GM21723 (cell line): ENCODE results near the gene LRFN2.

Experiments used
- ATAC-seq: cut with Tn5 transposase; IDR thresholded peaks from one replicate; pipeline ENCODE4 v1.9.1; 2021; ENCODE audit warnings: mild to moderate bottlenecking, moderate library complexity; ENCODE audit not compliant: unreplicated experiment

Gene LRFN2

DNA sequence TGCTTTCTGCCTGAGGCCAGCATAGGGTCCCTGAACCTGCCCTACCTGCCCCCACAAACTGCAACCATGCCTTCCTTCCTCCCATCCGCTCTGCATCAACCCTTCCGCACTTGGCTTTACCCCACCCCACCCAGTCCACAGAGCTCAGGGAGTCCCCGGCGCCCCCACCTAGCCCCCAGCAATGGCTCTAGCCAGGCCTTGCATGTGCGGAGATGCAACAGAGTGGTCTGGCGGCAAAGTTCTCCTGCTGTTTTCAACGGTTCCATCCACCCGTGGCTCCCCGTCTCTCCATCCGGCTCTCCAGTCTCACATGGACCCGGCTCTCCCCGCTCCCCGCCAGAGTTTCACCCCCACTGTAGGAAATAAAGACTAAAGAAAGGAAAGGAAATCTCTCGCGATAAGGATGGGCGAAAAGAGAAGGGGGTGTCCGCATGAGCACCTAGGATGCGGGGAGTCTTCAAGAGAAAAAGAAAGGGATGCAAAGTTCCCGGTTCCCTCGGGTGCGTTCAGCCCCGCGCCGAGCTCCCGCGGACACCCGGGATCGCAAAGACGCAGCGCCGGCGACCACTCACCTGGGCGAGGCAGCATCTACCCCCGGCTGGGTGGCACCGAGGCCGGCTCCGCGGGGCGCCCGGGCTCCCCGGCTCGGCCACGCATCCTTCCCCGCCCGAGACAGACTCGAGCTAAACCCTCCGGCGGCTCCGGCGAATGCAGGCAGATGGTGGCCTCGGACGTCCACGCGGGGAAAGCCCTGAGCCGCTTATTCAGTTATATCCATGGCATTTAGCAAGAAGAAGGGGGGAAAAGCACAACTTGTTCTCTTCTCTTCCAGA is 579 bp downstream of the LRFN2 start:
- no peak for ATAC-seq

DNA sequence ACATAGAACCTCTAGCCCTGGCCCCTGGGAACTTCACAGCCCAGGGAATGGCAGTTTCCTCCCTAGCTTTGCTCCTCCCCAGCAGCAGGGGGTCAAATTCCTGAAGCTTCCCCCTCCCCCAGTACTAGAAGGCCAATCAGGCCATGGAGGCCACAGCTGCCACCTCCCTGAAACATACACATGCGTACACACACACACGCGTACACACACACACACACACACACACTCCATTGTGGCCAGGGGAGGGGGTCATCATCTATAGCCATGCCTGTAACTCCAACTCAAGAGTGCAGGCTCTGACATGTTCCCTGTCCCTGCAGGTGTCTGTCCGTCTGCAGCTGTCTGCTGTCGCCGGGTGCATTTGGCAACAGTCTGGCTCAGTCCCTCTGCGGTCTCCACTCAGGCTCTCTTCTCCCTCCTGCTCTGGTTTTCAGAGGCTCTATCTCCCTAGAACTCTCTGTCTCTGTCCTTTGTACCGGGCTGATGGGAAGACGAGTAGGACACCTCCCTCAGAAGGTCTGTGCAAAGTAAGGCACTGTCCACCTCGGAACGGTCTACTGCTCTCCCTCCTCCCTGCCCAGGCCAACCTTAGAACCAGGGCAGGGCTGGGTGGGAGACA is 1.4 kb downstream of the LRFN2 start:
- no peak for ATAC-seq

DNA sequence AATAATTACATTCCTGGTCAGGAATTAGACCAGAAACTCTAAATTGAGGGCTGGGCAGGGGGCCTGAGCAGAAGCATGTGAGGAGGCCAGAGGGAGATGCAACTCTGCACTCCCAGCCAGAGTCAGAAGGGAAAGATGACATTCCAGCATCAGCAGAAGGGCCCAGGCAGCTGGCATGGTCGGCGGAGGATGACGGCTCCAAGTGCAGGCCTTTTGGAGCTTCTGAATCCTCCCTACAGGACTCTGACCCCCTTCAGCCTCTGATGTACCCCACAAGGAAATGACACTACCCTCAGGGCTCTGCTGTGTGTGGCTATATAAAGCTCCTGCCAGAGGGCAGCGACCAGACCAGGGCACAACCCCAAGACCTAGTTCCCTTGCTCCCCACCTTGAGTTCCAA is 1.9 kb downstream of the LRFN2 start:
- no peak for ATAC-seq

DNA sequence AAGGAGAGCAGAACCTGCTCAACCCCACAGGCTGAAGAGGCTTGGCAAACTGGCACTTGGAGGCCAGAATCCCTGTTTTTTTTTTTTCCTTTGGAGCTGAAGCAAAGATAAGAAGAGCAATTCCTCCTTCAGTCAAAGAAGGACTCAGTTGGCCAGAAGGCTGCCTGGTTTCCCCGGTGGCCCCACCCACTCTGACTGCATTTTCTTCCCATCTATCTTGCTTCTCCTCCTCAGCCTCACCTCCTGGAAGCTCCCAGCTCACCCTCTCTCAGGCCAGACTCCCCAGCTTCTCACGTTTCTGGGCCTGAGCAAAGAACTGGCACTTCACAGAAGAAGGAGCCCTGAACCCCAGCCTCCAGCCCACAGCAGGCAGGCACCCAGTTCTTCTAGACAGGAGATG is 2.4 kb downstream of the LRFN2 start:
- ATAC-seq = no peak

DNA sequence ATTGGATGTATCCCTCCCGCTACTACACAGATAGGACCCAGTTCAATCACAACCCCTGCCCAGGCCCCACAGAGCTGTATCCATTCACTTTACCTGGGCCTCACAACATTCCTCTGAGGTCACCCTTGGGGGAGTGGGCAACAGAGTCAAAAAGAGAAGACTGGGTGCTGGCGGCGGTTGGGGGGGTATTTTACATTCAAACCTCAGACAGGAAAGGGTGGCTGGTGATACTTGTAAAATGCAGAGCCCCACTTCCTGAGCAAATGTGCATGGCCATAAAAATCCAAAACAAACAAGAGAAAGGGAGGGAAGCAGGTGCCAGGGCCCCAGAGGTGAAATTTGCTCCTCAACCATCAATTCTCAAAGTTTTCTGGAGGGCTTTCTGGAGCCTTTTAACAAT is 3.5 kb downstream of the LRFN2 start:
- no peak for ATAC-seq

DNA sequence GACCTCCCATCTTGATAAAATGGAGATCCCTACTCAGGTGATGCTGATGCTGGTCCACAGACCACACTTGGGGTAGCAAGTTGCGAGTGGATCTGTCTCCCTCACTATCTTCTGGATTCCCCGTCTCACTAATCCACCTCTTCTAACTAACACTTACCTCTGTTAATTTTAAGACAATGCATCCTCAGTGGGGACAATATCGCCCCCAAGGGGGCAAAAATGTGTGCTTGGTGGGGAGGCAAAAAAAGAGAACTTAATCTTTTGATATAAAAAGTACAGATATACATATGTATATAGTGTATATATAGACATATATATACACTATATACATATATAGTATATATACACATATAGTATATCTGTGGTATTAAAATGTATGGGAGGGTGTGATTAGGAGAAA is 4.3 kb downstream of the LRFN2 start:
- no peak for ATAC-seq

DNA sequence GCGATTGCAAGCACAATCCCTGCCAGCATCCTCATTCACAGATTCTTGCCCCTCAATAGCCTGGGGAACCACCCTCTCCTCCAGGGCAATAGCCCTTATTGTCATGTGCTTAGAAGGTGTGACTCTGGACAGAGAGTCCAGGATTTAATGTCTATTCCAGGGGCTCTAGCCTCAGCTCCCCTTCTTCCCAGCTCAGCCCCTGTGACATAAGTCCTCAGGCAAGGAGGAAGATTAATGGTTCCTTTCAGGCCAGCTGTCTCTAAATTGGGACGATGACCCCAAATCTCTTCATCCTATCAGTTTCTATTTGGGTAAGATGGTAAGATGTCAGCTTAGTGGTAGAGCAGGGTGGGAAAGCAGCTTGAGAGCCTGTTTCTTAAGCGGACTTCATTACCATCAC is 8.1 kb downstream of the LRFN2 start:
- no peak for ATAC-seq

DNA sequence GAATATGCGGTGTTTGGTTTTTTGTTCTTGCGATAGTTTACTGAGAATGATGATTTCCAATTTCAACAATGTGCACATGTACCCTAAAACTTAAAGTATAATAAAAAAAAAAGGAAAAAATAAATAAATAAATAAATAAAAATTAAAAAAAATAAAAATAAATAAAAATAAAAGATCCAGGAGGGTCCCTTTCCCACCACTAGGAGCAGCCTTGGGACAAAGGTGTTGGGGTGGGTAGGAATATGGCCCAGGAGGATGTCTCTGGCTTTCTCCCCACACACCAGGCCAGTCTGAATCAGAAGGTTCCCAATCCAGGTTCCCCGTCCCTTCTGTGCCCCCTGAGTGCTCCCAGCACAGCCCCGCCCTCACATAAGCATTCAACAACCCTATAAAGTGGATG is 9.5 kb downstream of the LRFN2 start:
- ATAC-seq = no peak

DNA sequence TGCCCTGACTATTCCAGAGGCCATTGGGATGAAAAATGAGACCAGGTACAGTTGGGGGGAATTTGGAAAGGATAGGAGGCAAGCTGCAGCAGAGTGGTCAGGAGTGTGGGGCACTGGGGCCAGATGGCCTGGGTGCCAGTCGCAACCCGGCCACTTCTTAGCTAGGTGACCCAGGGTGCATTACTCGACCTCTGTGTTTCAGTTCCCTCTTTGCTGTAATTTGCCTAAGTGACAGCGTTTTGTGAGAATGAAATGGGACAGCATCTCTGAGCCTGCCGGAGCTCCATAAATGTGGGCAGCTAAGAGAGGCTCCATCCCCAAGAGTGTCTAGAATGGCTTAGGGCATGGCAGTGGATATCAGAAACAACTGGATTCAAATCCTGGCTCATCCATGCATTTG is 13.9 kb downstream of the LRFN2 start:
- no peak for ATAC-seq

DNA sequence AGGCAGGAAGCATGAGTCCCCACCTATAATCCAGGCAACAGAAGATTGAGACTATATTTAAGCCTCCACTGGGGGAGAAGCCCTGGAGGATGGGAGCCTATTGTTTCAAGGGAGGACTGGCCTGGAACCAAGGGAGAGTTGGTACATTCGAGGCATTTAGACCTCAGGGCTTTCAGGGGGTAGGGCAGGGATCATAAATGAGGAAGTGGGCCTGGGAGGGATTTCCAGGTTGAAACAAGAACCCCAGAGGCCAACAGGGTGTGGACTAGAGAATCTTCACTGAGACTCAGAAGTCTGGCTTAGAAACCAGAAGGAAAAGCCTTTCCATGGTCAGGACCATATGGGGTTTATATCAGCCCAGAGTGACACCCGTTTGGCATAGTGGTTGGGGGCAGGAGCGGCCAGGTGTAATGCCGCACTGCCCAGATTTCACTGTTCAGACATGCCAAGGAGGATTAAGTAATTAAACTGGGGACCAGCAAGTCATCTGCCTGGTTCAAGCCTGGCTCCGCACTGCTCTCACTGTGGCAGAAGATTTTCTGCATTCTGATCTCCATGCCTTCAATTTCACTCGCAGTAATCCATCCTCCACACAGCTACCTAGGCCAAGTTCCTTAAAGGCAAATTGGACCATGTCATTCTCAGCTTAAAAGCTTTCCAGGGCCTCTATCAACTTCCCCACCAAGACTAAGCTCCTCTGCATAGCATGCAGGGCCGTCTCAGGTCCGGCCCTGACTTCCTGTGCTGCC is 17.8 kb downstream of the LRFN2 start:
- no peak for ATAC-seq

DNA sequence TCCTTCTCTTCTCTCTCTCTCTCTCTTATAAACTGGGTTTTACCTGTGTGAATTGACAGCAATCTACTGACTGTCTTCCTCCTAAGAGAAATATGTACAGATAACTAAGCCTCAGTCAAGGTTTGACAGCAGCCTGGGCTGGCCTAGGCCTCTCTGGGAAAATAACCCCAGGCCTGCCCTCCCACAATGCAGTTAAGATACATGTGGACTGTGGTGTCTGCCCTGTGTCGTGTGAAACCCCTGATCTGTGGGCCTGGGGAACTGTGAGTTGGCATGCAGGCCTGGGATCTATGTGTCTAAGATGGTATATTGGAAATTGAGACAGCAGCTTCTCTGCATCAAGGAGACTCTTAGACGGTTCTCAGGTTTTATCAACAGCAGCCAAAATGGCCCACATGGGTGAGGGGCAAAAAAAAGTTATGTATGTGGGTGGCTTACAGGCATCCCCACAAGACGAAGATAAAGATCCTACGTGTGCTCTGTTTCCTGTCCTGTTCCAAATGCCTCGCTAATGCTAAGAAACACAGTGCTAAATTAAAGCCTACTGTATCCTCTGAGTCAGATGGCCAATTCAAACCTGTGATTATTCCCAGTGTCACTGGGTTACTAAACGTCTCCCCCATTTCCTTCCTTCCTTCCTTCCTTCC is 19.0 kb downstream of the LRFN2 start:
- no peak for ATAC-seq

DNA sequence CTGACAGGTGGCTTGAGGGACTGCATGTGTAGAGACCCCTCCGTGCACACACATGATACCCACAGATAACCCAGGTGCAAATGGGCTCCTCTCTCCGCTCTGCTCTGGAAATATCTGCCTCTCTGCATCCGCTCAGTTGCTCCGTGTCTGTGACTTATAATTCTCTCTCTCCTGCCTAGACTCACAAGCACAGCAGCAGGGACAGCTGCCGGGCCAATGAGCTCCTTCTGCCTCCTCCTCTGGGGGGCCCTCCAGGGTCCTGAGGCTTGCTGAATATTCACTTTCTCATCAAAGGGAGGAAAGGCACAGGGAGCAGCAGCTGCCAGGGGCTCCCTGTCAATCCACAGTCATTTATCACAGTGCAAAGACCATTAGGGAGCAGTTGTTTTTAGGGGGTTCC is 24.1 kb downstream of the LRFN2 start:
- no peak for ATAC-seq

DNA sequence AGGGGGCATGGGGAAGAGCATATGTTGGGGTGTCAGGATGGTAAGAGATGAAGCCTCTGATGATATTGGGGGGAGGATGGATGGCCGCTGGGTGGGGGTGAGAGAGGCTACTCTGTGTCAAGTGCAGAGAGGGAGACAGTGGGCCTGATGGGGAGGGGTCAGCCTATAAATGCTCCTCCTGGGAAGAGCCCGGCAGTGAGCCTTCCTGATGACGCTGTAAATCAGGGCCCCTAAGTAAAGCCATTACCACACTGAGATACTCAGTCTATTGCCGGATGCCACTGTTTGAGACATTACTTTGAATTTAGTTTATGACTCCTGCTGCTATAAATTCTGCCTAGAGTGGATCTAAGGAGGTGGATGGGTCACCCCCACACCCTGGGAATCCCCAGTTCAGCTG is 28.1 kb downstream of the LRFN2 start:
- ATAC-seq = no peak

DNA sequence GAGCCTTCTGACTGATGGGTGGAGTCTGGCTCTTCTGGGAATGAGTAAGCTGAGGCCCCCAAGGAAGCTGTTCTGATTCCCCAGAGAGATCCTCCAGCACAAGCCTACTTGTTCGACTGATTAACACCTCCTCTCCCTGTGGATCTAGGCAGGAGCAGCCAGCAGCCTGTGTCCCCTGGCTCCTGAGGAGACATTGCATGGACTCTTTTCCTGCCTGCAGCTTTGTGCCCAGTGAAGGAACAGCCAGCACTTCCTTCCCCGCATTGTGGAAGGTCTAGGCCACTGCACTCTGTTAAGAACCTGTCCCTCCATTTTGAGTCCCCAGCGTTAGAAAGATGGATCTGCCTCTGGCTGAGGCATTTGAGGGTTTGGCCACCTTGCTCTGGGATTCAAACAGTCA is 29.1 kb downstream of the LRFN2 start:
- ATAC-seq = no peak

DNA sequence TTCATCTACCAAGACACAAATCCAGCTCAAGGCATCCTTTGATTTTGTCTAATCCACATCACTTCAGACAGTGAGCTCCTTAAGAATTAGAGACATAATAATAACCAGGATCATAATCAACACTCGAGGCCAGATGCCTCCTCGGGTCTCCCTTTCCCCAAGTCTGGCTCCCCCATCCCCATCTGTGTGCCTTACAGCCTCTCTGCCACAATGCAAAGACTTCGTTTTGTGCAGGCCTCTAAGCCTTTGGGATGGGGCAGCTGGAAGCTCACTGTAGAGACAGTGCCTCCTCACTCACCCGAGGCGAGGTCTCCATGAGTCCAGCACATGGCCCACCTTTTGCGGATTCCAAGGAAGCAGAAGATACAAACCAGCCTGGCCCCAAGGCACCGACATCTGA is 30.3 kb downstream of the LRFN2 start:
- no peak for ATAC-seq

DNA sequence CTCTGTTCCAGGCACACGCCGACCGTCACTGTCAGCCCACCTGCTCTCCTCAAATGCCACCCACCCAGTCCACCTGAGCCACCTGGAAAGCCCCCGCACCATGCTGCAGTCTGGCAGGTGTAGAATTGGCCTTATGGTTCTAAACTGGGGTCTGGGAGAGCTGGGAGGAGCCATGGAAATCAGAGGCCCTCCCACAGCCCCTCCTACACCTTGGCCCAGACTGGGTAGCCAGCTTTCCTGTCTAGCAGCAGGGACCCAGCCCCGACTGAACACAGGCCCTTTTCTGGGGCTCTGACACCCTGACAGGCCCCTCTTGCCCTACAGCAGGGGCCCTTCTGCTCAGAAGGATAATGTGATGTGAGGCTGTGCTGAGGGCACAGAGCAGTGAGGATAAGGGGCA is 31.1 kb downstream of the LRFN2 start:
- ATAC-seq = no peak

DNA sequence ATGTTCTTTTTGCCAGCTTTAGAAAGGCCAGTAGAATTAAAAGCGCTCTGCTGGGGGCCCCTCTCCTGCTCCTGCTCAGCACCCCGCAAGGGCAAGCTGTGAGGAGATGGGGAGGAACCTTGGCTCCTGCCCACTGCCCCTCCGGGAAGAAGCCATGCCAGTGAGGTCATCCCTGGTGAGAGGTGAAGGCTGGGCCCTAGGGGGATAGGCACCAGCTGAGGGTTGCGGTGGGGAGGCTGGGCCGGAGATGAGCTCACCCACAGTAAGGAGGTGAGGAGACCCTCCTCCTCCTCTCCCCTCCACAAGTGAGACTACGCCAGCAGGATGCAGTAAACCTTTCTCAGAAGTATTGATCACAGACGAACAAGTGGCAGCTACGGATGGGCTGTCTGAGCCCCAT is 32.1 kb downstream of the LRFN2 start:
- no peak for ATAC-seq

DNA sequence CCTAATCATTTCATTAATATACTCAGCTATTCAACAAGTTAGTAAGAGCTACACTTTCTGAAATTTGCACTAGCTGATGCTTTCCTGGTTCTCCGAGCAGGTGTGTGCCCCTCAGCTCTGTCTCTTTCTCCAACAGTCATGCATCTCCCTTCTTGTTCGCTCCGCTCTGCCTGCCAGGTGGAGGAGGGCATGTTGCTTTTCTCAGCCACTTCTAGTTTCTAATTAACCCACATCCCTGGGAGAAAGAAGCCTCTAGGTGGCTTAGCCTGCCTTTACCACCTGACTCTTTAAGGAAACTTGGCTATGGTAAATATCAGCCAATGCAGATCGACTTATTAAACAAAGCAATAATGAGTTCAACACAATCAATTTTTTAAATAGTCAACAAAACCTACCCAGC is 34.2 kb downstream of the LRFN2 start:
- ATAC-seq = no peak

DNA sequence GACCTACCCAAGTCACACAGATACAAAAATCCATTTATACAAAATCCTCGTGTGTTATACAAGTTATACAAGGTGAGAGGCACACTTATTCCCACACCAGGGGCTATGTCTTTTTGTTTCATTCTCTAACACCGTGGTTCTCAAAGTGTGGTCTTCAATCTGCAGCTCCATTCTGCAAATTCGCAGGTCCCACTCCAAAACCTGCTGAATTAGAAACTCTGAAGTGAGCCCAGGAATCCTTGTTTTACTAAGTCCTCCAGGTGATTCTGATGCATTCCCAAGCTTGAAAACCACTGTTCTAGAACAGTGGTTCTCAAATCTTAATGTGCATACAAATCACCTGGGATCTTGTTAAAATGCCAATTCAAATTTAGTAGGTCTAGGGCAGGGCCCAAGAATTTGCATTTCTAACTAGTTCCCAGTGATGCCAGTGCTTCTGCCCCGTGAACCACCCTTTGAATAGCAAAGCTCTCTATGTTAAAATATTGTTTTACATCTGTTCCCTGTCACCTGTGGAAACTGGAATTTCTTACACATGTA is 35.1 kb downstream of the LRFN2 start:
- ATAC-seq = no peak

DNA sequence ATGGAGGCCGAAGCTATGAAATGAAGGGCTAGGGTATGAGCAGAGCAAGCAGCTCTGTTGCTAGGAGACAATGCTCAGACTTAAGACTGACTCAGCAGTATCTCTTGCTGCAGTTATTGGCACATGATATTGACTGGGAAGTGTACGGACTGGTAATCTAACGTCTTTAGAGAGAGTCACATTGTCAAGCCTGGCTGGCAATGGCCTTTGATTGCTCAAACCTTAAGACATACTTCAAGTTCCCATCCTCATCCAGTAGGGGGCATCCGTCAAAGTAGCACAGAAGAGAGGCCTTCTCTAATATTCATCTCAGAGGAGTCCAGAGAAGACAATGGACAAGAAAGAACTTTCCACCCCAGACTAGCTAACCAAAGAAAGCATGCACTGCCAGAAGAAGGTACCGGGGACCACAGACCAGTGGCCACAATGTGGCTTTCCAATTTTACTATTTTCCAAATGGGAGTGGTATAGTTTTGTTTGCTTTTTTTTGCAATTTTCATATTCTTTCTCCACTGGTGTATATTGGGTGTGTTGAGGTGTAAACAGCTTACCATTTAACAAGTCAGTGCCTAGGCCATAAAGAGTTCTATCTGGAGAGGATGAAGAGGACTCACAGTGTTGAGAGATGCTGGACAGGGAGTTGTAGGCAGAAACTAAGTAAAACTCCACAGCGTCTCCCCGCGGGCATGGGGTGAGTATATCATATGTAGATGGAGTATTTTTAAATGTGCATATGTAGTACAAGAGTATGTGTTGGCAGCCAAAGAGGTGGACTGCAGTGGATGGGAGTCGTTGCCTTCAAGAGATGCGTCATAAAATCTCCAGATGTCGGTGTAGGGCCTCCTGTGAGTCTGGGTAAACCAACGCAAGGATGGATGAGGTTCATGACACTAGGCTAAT is 36.7 kb downstream of the LRFN2 start:
- no peak for ATAC-seq
